Ovary (tissue), 3 donors: Measurements from ENCODE around the gene CCT5.

ENCODE experiments used
- EP300 ChIP-seq: sonication (generic); formaldehyde crosslinking; IDR thresholded peaks from one replicate; pipeline ENCODE4 v1.6.1; 2017; ENCODE audit warnings: antibody characterized with exemption
- POLR2A ChIP-seq: fragments of 450-650 bp; IDR thresholded peaks from one replicate; pipeline ENCODE4 v1.6.1; 2017; ENCODE audit warnings: antibody characterized with exemption, mild to moderate bottlenecking, moderate library complexity
- TF ChIP-seq, protein P1 (sequence below), 3 donors: fragments of 450-650 bp in 2 of 3; fragments of 200-600 bp in 1 of 3; IDR thresholded peaks; one replicate each; pipeline versions ENCODE4 v1.5.1 to v1.8.0; 2016 to 2022; ENCODE audit warnings: antibody characterized with exemption in 3 of 3, mild to moderate bottlenecking in 1 of 3
- donor health status: DM: no; HTN: no; CAD: no.

DNA sequence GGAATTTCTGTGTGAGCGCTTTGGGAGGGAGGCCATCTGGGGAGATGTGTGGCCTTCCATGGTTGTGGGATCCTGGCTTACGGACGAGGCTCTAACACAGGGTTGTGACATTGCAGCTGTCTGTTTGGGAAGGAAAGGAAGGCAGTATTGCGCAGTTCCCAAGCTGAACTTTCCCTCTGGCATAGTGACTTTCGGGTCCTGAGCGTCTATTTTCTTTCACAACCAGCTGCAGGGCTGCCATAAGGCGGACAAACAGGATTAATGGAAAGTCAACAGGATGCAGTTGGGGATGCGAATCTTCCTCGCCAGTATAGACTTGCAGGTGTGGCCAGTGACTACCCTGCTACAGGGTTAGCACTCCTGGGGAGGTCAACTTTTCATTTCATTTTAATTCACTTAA lies 25.9 kb downstream of the CCT5 start:
- TF ChIP-seq, protein P1, sequence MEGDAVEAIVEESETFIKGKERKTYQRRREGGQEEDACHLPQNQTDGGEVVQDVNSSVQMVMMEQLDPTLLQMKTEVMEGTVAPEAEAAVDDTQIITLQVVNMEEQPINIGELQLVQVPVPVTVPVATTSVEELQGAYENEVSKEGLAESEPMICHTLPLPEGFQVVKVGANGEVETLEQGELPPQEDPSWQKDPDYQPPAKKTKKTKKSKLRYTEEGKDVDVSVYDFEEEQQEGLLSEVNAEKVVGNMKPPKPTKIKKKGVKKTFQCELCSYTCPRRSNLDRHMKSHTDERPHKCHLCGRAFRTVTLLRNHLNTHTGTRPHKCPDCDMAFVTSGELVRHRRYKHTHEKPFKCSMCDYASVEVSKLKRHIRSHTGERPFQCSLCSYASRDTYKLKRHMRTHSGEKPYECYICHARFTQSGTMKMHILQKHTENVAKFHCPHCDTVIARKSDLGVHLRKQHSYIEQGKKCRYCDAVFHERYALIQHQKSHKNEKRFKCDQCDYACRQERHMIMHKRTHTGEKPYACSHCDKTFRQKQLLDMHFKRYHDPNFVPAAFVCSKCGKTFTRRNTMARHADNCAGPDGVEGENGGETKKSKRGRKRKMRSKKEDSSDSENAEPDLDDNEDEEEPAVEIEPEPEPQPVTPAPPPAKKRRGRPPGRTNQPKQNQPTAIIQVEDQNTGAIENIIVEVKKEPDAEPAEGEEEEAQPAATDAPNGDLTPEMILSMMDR (IDR thresholded peaks at IDR 0.05), result no peak
- no peak for TF ChIP-seq POLR2A
- no peak for TF ChIP-seq EP300
